Measurements from ENCODE around the gene RNF220. TPM values are rescaled to one million over a fixed set of nuclear protein-coding genes. Genes with fewer than 3 reads are reported as not detected.

Gene RNF220
- total and polyA plus RNA-seq, 2 of the 4 experiments (the other 2 are of a cell fraction): 71.8 to 77.1 TPM

- H2AFZ ChIP-seq (replicated peaks; ENCODE audit: low read length, poor library complexity): no peak overlapping the region
- in situ Hi-C loops (cut with MboI; ENCODE audit: low sequenced_read_pairs) (no loop called here), intact Hi-C loops (cut with micrococcal nuclease) (no loop called here), dilution Hi-C loops (cut with HindIII; ENCODE audit: low sequenced_read_pairs, unreplicated experiment) (no loop called here)
- no peak overlapping the region for H2AK5ac ChIP-seq (ENCODE audit: low read depth, low read length)
- H3K4me1 ChIP-seq (ENCODE audit: control insufficient read depth, insufficient read depth, low read length): no peaks in the 10 kb centered on the region
- no peak overlapping the region for H2BK120ac ChIP-seq (ENCODE audit: low read depth, low read length)
- WGBS, 2 experiments (ENCODE audit: extremely low coverage in 2 of 2, insufficient read length in 1 of 2): no CpG with 5 or more reads among the region's 6 CpGs
- no peak overlapping the region for H3K56ac ChIP-seq (ENCODE audit: extremely low read depth, insufficient read depth, low read length)
- POLR2A ChIA-PET (ENCODE audit: unreplicated experiment): no interaction called here
- H3K9me3 ChIP-seq (ENCODE audit: control insufficient read depth, insufficient read depth, low read length): no peaks in the 10 kb centered on the region
- H2BK20ac ChIP-seq (ENCODE audit: low read depth, low read length): no peak overlapping the region
- no peak overlapping the region for H4K91ac ChIP-seq (ENCODE audit: insufficient read depth, low read depth, low read length)
- no peak for DNase-seq
- no peaks in the 10 kb centered on the region for H3K36me3 ChIP-seq (ENCODE audit: control insufficient read depth, insufficient read depth, low read length)
- no TSS peak for BruUV-seq (replicated peaks)
- no peak overlapping the region for H3K9ac ChIP-seq (ENCODE audit: low read depth, low read length)
- H3K14ac ChIP-seq (replicated peaks; ENCODE audit: low read depth, low read length): no peak overlapping the region
- H2BK5ac ChIP-seq (ENCODE audit: low read depth, low read length, poor library complexity, severe bottlenecking): no peak overlapping the region
- no peak overlapping the region for H4K5ac ChIP-seq (ENCODE audit: low read depth, low read length)
- no peak overlapping the region for H3K27ac ChIP-seq (ENCODE audit: insufficient read depth, low read length)
- TF ChIP-seq CTCF (conservative IDR thresholded peaks at IDR 0.05; ENCODE audit: low read depth, low read length): no peak
- TF ChIP-seq RCOR1 (IDR thresholded peaks at IDR 0.05; ENCODE audit: insufficient replicate concordance, low read length): no peak
- no peak for TF ChIP-seq NFE2L2 (IDR thresholded peaks at IDR 0.05; ENCODE audit: low read depth, low read length)
- no peak for TF ChIP-seq MAFK (IDR thresholded peaks at IDR 0.05; ENCODE audit: low read depth, low read length)
- no peak for TF ChIP-seq BHLHE40 (IDR thresholded peaks at IDR 0.05; ENCODE audit: low read depth, low read length)
- no peak for TF ChIP-seq MXI1 (IDR thresholded peaks at IDR 0.05; ENCODE audit: borderline replicate concordance, low read depth, low read length)
- TF ChIP-seq SMC3 (IDR thresholded peaks at IDR 0.05; ENCODE audit: low read depth, low read length): no peak
- TF ChIP-seq USF2 (IDR thresholded peaks at IDR 0.05; ENCODE audit: low read depth, low read length): no peak
- no peak for TF ChIP-seq ELK1 (IDR thresholded peaks at IDR 0.05; ENCODE audit: borderline replicate concordance, low read depth, low read length)
- TF ChIP-seq MAZ (IDR thresholded peaks at IDR 0.05; ENCODE audit: borderline replicate concordance, low read depth, low read length): no peak
- TF ChIP-seq POLR2A (IDR thresholded peaks at IDR 0.05; ENCODE audit: low read depth, low read length): no peak
- no peak for TF ChIP-seq CEBPB (IDR thresholded peaks at IDR 0.05; ENCODE audit: low read depth, low read length)
- TF ChIP-seq CHD1 (IDR thresholded peaks at IDR 0.05; ENCODE audit: low read depth, low read length): no peak
- no peak for TF ChIP-seq RAD21 (IDR thresholded peaks at IDR 0.05; ENCODE audit: low read length)
- no peak for TF ChIP-seq RFX5 (IDR thresholded peaks at IDR 0.05; ENCODE audit: low read depth, low read length)
- no peak for TF ChIP-seq FOS (IDR thresholded peaks at IDR 0.05; ENCODE audit: low read depth, low read length)
- no peak overlapping the region for H3K4me3 ChIP-seq (ENCODE audit: insufficient read depth, low read depth, low read length)
- H3K79me1 ChIP-seq (ENCODE audit: low read depth in 1 of 2, low read length in 2 of 2): no peaks in the 10 kb centered on the region
- no peak overlapping the region for H3K18ac ChIP-seq (ENCODE audit: low read depth, low read length)
- no peak overlapping the region for H3K23ac ChIP-seq (ENCODE audit: low read depth, low read length)
- CTCF ChIA-PET: no interaction called here
- no peaks in the 10 kb centered on the region for H4K20me1 ChIP-seq (ENCODE audit: insufficient read depth, low read length)
- no peaks in the 10 kb centered on the region for H3K9me1 ChIP-seq (ENCODE audit: insufficient read depth, low read length)
- H3K4ac ChIP-seq (ENCODE audit: low read depth, low read length): no peak overlapping the region
- no peak overlapping the region for H2BK15ac ChIP-seq (ENCODE audit: low read depth, low read length)
- no peak for ATAC-seq (ENCODE audit: low read depth)
- H3K4me2 ChIP-seq (ENCODE audit: low read depth, low read length): no peak overlapping the region
- no peak overlapping the region for H4K8ac ChIP-seq (ENCODE audit: low read depth in 2 of 2, low read length in 2 of 2)
- peaks cover 44% of the 10 kb centered on the region for H3K27me3 ChIP-seq (ENCODE audit: control insufficient read depth, insufficient read depth, low read length)
- no peak overlapping the region for H2AK9ac ChIP-seq (replicated peaks; ENCODE audit: low read depth, low read length, poor library complexity)
Observed at GRCh38 chr1:44557778-44558177, 152.7 kb downstream of the RNF220 start.
